HL-60/S4 treated with phorbol 12-myristate 13-acetate at 8.2 ng/mL for 4 days and 3 days (cell line): ENCODE measurements around the gene ARSJ.

Source experiments
- in situ Hi-C: fragments of 300-500 bp; cut with MboI; formaldehyde crosslinking; loops from 2 replicates; pipeline ENCODE4 v1.15.0; 2022; ENCODE audit warnings: low sequenced_read_pairs

ARSJ gene

DNA sequence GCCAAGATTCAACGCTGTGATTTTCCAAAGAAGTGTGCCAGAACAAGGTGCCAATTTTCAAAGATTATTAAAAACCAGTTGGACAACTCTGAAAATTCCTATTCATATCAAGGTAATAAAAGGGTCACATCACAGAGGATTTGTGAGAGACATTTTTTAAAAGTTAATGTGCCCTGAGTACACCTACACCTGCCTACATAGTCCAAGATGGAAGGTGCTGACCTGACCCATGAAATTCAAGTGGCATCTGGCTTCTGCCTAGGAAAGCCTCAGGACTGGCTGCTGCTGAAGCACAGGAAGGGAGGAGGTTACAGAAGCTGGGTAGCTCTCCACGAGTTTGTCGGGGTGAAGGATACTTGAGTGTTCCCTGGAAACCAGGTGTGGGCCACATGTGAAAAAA lies 11.4 kb upstream of the ARSJ start:
- in situ Hi-C loops: no loop called here

DNA sequence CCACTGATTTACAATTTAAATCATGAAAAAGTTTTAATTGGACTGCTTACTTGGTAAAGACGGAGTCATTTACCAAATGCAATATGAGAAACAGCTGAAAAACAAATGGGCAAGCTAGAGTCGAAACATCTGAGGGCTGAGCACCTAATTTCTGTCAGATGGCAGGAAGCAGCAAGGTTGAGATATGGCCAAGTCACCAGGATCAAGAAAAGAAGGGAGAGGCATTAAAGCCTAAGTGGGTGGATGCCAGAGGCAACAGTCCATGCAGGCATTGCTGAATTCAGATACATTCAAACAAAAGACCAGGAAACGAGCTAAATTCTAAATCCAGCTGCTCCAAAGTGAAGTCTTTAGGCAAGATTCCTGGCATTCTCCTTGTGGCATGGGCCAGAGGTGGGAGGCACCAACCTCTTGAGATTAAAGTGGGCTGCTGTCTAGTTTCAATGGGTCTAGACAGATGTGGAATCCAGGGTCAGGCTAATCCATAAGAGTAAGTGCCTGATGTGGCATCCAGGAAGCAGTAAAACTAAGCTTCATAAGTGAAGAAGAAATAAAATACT lies 8.0 kb upstream of the ARSJ start:
- in situ Hi-C loops: no loop called here

DNA sequence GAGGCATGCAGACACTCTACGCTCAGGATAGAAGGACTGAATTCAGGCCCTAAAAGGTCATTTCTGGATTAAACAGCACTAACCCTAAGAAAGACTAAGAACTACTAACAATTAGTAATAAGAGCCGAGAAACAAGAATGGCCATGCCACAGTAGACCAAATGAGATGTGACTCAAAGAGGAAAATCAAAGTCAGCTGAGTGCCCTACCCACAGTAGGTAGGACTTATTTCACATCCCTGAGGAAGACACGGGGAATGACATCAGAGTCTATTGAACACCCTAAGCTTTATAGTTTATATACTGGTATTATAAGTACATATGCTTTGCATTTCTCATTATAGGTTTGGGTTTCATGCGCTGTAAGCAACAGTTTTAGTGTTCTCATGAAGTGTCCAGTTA lies 2.7 kb upstream of the ARSJ start:
- in situ Hi-C loops: no loop called here

DNA sequence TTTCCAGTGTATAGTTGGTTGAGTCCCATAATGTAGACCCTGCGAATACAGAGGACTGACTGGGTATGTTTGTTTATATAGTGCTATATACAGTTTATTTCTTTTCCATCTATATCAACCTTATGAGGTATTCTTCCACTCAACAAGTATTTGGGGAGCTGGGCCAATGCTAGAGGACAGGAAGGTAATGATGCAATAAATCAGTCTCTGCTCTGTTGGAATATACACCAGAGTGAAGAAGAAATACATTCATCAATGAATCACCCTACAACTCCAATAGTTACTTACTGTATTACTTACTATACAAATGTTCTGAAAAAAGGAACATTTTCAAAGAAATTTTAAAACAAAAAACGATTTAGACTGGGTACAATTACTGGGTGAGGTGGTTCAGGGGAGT lies 2.1 kb upstream of the ARSJ start:
- in situ Hi-C loops: no loop called here

DNA sequence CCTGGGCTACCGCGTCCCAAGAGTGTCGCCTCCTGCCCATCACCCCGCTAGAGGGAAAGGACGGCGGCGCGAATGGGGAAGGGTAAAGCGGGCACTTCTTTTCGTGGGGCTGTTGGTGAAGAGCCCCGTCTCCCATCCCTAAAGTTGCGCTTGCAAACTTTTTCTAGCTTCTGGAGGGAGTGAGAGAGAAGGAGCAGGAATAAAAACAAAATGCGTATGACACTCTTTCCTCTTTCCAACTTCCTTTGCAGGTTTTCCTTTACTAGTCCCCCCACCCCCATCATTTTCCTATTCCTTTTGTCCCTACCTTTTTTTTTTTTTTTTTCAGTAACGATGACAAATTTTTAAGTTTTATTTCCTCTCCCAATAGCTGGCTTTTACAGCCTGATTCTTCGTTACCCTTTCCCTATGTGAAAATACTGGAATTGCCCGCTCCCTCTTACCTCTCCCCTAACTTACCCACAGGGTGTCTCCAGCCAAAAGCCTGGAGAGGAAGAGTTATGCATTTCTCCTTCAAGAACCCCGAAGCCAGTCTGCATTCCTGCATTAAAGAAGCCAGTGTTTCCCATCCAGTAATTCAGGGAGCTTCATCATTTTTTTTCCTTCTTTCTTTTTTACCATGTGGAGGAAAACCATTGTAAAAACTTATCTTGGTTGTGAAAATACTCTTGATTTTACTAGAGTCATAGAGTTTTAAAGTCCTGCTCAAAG lies 613 bp upstream of the ARSJ start:
- in situ Hi-C loops: no loop called here

DNA sequence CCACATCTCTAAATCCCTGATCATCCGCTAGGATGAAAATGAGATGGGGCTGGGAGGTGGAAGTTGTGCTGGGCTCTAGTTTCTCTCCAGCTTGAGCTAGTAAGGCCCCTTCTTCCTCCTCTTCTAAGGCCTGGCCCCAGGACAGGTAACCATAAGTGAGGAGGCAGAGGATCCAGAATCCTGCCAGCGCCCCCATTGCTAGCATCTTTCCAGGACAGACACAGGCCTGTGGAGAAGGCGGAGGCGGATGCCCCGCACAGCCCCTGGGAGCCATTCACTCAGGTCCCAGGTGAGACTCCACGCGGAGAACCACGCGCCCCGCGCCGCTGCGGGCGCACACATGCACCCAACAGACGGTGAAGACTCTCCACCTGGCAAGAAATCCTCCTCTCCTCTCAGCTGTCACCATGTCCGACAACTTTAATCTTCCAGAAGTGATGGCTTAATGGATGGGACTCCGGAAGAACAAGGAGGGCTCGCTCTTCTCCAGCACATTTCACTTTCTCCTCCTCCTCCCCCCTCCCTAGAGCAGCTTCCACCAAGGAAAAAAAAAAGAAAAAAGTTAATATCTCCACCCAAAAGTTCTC lies 793 bp downstream of the ARSJ start:
- in situ Hi-C loops: no loop called here

DNA sequence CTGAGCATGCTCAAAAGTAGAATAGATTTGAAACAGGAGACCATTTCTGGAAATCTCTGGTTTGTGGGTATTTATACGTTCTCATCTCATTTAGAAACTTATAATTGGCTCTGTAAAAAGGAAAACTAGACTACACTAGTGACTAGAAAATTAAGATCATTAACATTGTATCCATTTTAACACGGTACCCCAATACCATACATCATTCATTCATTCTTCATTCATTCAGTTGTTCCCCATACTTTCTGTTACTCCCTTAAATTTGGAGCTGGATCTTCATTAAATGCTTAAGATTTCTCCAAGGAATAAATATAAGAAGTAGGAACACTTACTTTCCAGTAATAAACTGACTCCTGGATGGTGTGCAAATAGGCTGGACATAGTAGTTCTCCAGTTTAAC lies 1.3 kb downstream of the ARSJ start:
- in situ Hi-C loops: no loop called here

DNA sequence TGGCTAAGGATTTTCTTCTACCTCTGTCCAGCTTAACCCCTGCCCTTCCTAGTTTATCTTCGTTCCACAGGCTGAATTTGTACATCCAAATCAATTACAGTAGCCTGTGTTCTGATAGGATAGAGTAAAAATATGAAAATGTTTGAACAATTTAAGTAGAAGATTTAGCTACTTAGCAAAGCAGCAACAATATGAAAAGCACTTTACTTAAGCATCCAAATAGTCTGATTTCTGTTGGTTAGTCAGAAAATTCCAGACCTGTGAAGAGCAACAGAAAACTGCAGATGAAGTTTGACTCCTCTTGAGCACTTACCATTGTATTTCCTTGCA lies 2.0 kb downstream of the ARSJ start:
- in situ Hi-C loops: no loop called here

DNA sequence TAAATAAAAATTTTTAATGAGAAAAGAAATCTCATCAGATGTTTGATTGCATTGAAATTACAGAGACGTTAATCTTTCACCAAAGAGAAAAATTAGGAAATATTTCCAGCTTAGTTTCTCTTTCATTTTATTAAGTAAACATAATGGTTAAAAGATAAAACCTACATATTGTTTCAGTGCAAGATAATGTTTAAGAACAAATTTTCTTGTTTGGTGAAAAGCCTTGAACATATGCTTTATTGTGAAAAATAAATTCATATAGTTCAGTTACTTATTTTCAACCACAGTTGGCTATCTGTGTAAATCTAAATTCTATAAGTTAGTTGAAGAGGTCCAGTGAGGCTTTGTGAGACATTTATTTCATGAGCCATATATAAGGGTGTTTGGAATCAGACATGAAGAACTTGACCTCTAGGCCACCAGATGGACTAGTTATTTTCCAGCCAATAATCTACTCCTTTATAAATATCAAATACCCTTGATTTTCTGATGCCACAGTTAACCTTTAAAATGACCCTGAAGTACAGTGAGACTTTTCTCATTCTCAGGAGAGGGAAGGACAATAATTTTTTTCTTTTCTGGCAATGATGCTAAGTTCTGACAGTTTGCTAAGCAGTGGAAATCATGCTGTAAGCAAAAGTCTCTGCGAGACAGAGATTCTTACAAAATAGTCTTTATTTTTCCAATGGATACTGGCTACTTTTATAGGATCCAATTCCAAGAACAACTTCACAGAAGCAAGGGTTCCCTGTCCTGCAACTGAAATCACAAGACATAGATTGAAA lies 2.5 kb downstream of the ARSJ start:
- in situ Hi-C loops: no loop called here

DNA sequence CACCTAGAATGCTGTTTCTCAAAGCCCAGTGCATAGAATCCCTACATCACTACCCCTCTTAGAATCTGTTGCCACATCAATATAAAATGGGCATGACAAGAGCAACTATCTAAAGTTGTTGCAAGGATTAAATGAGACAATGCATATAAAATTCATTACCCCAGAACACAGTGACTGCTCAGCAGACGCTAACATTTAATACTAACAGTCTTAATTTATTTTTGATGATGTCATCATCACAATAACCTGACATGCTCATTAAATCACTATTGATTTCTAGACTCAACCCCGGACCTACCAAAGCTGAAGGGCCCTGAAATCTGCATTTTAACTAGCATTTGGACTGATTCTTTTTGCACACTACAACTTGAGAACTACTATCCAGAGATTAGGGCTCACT lies 3.9 kb downstream of the ARSJ start:
- in situ Hi-C loops: no loop called here

DNA sequence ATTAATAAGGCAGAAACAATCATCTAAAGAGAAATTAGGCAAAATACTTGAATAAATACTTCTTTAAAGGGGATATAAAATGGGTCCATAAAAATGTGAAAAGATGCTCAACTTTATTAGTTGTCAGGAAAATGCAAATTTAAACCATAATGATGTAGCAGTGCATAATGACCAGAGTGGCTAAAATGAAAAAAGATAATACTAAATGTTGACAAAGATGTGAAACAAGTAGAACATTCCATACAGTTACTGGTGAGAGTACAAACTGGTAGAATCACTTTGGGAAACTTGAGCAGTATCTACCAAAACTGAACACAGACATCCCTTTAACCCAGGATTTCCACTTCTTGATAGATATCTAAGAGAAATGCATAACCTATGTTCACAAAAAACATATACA lies 5.0 kb downstream of the ARSJ start:
- in situ Hi-C loops: no loop called here

DNA sequence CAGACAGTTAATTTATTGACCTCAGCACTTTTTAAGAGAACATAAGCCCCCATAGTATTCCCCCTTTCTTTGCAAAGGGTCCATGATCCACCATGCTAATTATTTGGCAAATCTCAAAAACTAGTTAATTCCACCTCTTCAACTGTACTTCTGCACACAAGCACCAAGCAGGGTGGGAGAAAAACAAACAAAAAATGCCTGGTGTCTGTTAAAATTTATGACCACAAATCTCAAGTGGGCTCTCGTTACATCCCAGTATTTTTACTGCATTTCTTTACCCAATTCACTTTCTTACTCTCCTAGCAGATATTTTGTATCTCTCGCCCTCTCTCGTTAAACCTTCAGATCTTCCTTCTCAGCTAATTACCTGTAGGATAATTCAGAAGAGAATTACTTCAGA lies 6.1 kb downstream of the ARSJ start:
- in situ Hi-C loops: no loop called here

DNA sequence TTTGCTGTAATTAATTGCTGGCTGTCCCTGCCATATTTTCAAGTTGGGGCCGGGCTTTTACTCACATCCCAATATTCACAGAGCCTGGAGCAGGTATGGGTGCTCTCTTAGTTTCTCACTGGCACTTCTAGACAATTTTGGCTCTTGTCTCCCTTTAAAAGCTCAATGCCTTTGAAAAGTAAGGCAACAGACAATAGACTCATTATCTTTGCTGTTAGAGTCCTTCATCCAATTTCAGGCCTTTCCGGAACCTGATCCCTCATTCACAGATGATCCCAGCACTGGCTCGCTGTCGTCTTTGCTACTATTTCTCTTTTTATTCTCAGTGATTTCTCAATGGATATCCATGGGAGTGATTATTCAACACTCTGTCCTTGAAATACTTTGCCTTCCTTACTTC lies 6.7 kb downstream of the ARSJ start:
- in situ Hi-C loops: no loop called here

DNA sequence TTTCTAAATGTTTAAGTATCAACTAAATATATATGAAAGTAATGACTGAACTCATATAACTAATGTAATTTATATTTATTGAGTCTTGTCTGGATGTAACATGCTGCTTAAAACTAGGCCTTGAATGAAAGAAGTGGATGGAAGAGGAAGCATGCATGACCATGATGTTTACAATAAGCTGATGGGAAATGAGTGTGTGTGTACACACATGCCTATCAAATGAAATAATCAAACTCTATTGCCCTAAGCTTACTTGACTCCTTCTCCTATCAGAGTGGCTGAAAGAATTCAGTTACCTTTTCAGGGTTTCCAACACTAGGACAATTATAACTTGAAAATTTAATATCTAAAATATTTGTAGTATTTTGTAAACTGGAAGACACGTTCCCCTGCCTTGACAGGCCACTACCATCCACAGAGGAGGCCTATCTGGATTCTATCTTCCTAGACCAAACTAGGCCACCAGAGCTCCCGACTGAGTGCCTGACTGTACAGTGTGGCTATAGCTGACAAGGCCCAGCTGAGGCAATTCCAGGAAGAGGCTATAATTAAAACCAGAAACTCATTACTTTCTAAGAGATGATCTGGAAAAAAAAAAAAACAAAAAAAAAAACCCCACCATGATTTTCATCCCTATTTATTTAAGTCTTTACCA lies 7.6 kb downstream of the ARSJ start:
- in situ Hi-C loops: no loop called here

DNA sequence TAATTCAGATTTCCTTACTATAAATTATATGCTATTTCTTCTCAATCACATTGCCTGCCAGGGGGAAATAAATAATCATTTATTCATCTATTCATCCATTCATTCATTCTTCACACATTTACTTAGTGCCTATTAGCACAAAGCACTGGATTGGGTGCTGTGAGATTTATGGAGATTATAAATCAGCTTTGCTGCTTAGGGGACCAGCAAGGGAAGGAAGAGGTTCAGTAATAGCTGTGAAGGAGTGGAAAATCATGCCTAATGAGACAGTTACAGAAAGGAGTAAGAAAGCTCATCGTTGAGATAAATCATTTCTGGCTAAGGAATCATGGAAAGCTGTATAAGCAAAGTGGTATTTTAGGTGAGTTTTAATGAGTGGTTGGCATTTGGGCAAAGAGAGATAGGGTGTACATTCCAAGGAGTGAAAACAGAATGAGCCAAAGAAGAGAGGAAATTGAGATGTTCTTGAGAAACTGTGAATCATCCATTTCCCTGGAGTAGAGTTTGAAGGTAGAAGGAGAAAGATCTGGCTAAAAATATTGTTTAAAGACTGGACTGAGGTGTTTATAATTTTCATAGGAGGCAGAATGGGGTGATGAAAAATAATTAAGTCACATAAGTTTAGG lies 9.6 kb downstream of the ARSJ start:
- in situ Hi-C loops: no loop called here

DNA sequence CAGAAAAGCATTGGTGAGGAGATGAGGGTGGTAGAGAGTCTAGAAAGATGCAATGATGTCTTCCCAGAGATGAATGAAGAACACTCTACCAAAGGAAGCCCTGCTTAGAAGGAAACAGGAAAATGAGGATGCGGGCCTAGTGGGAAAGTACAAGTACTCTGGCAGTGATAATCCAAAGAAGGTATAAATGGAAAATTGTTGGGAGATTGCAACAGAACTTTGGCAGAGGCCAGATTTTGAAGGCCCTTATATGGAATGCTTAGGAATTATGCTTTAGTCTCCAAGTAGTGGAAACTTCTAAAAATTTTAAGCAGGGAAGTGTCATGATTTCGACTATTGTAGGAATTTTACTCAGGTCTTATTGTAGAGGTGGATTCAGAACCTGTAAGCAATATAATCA lies 11.0 kb downstream of the ARSJ start:
- in situ Hi-C loops: no loop called here

DNA sequence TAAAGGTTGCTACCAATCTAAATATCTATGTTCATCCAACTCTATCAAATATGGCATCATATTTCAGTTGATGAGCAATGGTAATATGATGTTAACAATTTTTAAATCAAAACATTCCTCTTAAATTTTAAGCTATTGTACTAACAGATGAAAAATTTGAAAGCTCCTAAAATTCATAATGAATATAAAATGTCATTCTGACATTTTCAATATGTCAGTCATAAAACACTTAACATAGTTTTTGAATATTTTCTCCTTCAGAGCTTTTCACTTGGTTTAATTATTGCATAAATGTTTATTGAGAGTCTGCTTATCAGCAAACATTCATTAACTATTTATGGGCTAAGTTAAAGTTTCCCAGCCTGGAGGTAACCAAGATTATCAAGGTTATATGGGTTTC lies 11.8 kb downstream of the ARSJ start:
- in situ Hi-C loops: no loop called here

DNA sequence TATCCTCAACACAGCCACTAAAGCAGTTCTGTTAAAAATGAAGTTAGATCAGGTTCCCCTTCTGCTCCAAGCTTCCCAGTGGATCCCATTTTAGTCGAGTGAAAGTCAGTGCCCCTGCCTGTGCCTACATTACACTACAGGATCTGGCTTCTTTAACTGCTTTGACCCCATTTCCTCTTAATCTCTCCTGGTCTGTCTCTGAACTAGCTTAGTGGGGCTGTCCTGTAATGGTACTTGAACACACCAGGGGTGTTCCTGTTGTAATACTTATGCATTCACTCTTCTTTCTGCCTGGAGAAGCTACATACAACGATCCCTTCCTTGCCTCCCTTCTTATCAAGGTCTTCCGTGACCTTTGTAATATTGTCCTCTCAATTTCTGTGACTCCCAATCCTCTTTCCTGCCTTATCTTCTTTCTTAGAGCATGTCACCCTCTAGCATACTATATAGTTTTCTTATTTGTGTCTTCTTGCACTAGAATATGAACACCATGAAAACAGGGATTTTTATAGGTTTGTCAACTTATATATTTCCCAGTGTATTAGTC lies 16.7 kb downstream of the ARSJ start:
- in situ Hi-C loops: no loop called here

DNA sequence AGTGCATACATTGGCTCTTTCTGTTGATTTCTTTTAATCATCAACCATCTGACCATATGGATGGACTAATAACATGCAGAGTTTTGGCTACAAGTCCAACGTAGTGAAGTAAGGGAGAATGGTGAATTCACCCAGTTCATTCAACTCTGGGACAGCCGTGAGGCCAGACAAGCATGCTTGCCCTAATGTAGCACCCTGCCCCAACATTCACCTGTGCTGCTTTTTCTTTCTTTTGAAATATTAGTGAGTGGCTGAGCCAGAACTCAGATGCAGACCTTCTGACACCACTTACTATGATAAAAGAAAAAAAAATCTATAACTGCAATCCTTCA lies 17.5 kb downstream of the ARSJ start:
- in situ Hi-C loops: no loop called here

DNA sequence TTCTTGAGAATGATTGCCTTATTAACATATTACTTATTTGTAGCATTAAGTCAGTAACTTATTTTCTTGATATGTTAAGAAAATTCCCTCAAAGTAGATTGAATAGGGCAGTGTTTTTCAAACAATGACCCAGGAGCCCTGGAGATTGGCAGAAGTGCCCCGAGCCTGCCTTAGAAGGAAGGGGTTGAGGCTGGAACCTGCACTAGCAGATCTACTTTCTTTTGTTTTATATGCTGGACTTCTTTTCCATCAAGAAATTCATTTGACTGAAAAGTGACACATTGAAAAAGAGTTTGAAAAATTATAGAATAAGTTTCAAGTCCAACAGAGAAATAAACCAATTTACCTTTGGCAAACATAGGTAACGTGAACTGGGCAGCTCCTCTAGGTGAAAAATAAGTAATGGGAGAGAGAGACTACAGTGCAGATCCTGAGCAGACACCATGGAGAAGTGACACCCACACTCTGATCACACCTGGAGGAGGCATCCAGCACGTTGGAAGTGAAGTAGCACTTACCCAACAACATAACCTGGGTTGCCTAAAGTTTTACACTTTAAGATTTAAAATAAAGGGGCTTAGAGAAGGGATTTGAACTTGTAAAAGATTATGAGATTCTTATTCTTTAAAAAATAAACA lies 18.6 kb downstream of the ARSJ start:
- in situ Hi-C loops: no loop called here

DNA sequence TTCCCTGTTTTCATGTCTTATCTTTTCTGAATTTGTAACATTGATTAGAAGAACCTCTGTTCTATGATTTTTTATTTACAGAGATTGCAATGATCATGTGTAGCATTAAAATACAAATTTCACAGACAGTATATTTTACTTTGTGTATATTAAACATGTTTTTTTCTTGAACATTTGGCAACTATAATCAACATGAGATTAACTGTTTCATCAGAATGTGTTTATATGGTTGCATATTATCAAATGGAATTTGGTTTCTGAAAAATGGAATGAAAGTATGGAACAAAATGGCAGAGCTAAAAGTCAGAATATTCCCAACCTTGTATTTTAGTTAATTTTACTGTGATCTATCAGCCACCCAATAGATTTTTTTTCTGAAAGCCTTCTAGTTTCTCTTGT lies 19.9 kb downstream of the ARSJ start:
- in situ Hi-C loops: no loop called here
